Pancreas (tissue), 10 donors: Measurements from ENCODE around the gene CLDN8. TPM values are rescaled to one million over a fixed set of nuclear protein-coding genes. Genes with fewer than 3 reads are reported as not detected.

Experiments
- ATAC-seq, 4 donors: fragments of 200-7000 bp; cut with Tn5 transposase; one replicate each; pipeline versions ENCODE4 v1.8.0 to v1.9.1; 2020; ENCODE audit warnings: mild to moderate bottlenecking in 4 of 4, moderate library complexity in 4 of 4
- DNase-seq, 6 donors: peaks; one replicate each; pipeline ENCODE4 v3.0.0-alpha.2; 2020
- FAIRE-seq: peaks from 2 replicates; lab custom pipeline; 2012; peaks lifted over from hg19 to GRCh38; lab: Jason Lieb, UNC
- H3K27ac ChIP-seq, 4 donors: fragments of 200-600 bp; sonication (generic); 1 replicate in 3 of 4; 2 replicates in 1 of 4; pipeline versions ENCODE4 v1.5.0 to v1.8.0; 2020
- H3K27me3 ChIP-seq, 4 donors: fragments of 200-600 bp; one replicate each; pipeline ENCODE4 v1.8.0; 2021
- H3K36me3 ChIP-seq, 3 donors: fragments of 200-600 bp; sonication (generic) in 1 of 3; one replicate each; pipeline versions ENCODE4 v1.5.0 to v1.8.0; 2020 to 2021
- H3K4me1 ChIP-seq, 3 donors: fragments of 200-600 bp; one replicate each; pipeline ENCODE4 v1.8.0; 2021
- H3K4me3 ChIP-seq, 4 donors: fragments of 200-600 bp; sonication (generic) in 2 of 4; one replicate each; pipeline versions ENCODE4 v1.5.0 to v1.8.0; 2020 to 2021
- H3K9me3 ChIP-seq, 4 donors: fragments of 200-600 bp; one replicate each; pipeline ENCODE4 v1.8.0; 2021
- CTCF ChIP-seq, 4 donors: fragments of 200-600 bp; sonication (generic) in 3 of 4; IDR thresholded peaks; one replicate each; pipeline versions ENCODE4 v1.5.0 to v1.8.0; 2021; ENCODE audit warnings: antibody characterized with exemption in 4 of 4
- WGBS, 2 donors: extraction: QIAGEN DNeasy Blood & Tissue Kit; methylation state at CpG; one replicate each; pipeline ENCODE4 v1.1.7; 2013; 5-methylcytosine and 5-hydroxymethylcytosine counted together
- intact Hi-C, 3 donors: fragments of 100-400 bp; cut with DNase I; formaldehyde crosslinking; loops; one replicate each; pipeline versions ENCODE4 v1.11.1 to v1.14.2; 2022
- polyA plus RNA-seq, 2 donors: library from polyadenylated mRNA; stranded (reverse); fragments of 200-250 nt; gene quantifications; one replicate each; pipeline ENCODE4 v1.2.3, GENCODE V29; 2013
- total RNA-seq, 6 donors: library from RNA; stranded (reverse); fragmentation: NEBNext Ultra II Directional in 4 of 6; extraction: Animal tissue kit (Norgen Biotek cat#: 25700) in 4 of 6; gene quantifications; one replicate each; pipeline versions ENCODE4 v1.2.1 to v1.2.4, GENCODE V29; 2021 to 2023
- donor health status: healthy with polysubstance abuse.
- donor health status: DM: no; HTN: no; CAD: no; lungs with moderate emphysema.
- donor health status: DM: no; HTN: no; CAD: no.
- donor health status: control.
- donor health status: control.
- donor health status: Bipolar disorder and iron deficiency.
- donor health status: DM: yes; HTN: yes; CAD: no.
- donor health status: DM: no; HTN: no; CAD: no.
- donor health status: DM: no; HTN: no; CAD: no.
- donor health status: DM: yes; HTN: yes; CAD: no.

Gene CLDN8
- total and polyA plus RNA-seq, 8 donors, result 0.09 to 0.22 (median 0.11) TPM; not detected in 4

GRCh38 chr21:30249936-30250335 is 34.0 kb upstream of the CLDN8 start:
- H3K4me1 ChIP-seq, result no peaks in the 10 kb centered on the region
- DNase-seq (no peak), FAIRE-seq (no peak), ATAC-seq (no peak)
- intact Hi-C loops, result no loop called here
- no peaks in the 10 kb centered on the region for H3K9me3 ChIP-seq
- H3K4me3 ChIP-seq, result no peak overlapping the region
- 54% methylated on average over 3 of the region's 3 CpGs for WGBS, 2 donors
- no peak overlapping the region for H3K27ac ChIP-seq
- H3K27me3 ChIP-seq, result no peaks in the 10 kb centered on the region
- no peak for TF ChIP-seq CTCF (IDR thresholded peaks at IDR 0.05)
- no peaks in the 10 kb centered on the region for H3K36me3 ChIP-seq

- FAIRE-seq, result no peak
Measured at GRCh38 chr21:30248844-30249243, 32.9 kb upstream of the CLDN8 start.

GRCh38 chr21:30245061-30245460 is 29.2 kb upstream of the CLDN8 start:
- Histone ChIP-seq H3K27ac (no peak overlapping the region), H3K4me1 (no peaks in the 10 kb centered on the region), H3K27me3 (no peaks in the 10 kb centered on the region), H3K9me3 (no peaks in the 10 kb centered on the region), H3K4me3 (no peak overlapping the region), H3K36me3 (no peaks in the 10 kb centered on the region)
- ATAC-seq (no peak), DNase-seq (no peak), FAIRE-seq (no peak)
- TF ChIP-seq CTCF (IDR thresholded peaks at IDR 0.05), result no peak
- intact Hi-C loops, result no loop called here

More at GRCh38 chr21:30248844-30249243, 32.9 kb upstream of the CLDN8 start:
- intact Hi-C loops, result no loop called here
- H3K27me3 ChIP-seq, result no peaks in the 10 kb centered on the region
- no peaks in the 10 kb centered on the region for H3K36me3 ChIP-seq
- H3K4me3 ChIP-seq, result no peak overlapping the region
- H3K27ac ChIP-seq, result no peak overlapping the region
- ATAC-seq, result no peak
- no peak for TF ChIP-seq CTCF (IDR thresholded peaks at IDR 0.05)
- no peaks in the 10 kb centered on the region for H3K4me1 ChIP-seq
- 73 to 84% methylated on average over 9 of the region's 9 CpGs for WGBS, 2 donors
- no peak for DNase-seq
- H3K9me3 ChIP-seq, result no peaks in the 10 kb centered on the region

GRCh38 chr21:30243691-30244090 is 27.8 kb upstream of the CLDN8 start:
- Histone ChIP-seq H3K27ac (no peak overlapping the region), H3K27me3 (no peaks in the 10 kb centered on the region), H3K9me3 (no peaks in the 10 kb centered on the region), H3K4me1 (no peaks in the 10 kb centered on the region), H3K36me3 (no peaks in the 10 kb centered on the region), H3K4me3 (no peak overlapping the region)
- intact Hi-C loops, result no loop called here
- FAIRE-seq (no peak), ATAC-seq (no peak), DNase-seq (no peak)
- TF ChIP-seq CTCF (IDR thresholded peaks at IDR 0.05), result no peak

GRCh38 chr21:30240661-30241060 is 24.8 kb upstream of the CLDN8 start:
- H3K4me1 ChIP-seq, result no peaks in the 10 kb centered on the region
- no peak for TF ChIP-seq CTCF (IDR thresholded peaks at IDR 0.05)
- no peak overlapping the region for H3K27ac ChIP-seq
- H3K4me3 ChIP-seq, result no peak overlapping the region
- 72 to 78% methylated on average over 3 of the region's 3 CpGs for WGBS, 2 donors
- no peaks in the 10 kb centered on the region for H3K36me3 ChIP-seq
- ATAC-seq (no peak), DNase-seq (no peak), FAIRE-seq (no peak)
- H3K27me3 ChIP-seq, result no peaks in the 10 kb centered on the region
- intact Hi-C loops, result no loop called here
- H3K9me3 ChIP-seq, result no peaks in the 10 kb centered on the region
